ENCODE results near the gene GTF2IRD1. TPM values are rescaled to one million over a fixed set of nuclear protein-coding genes. Genes with fewer than 3 reads are reported as not detected.
"Not testable (repeated sequence)": the region's sequence is repeated elsewhere in the genome, so short reads cannot be mapped to it uniquely, and the experiment has no call there.

Gene GTF2IRD1
- total RNA-seq, 2 experiments from 2014 or later, result 0.20 to 0.66 TPM

- CTCF ChIA-PET, result no interaction called here
- Mint-ChIP-seq H3K4me3 (no peak overlapping the region), H3K4me1 (no peaks in the 10 kb centered on the region), H3K27me3 (no peaks in the 10 kb centered on the region), H3K9me3 (ENCODE audit: low read depth) (no peaks in the 10 kb centered on the region), H3K27ac (no peak overlapping the region), H3K36me3 (no peaks in the 10 kb centered on the region)
- no peak for ATAC-seq
- DNase-seq, result no peak
Measured at GRCh38 chr7:74525140-74525539, 71.4 kb downstream of the GTF2IRD1 start.

- DNase-seq (no peak), ATAC-seq (no peak)
- H3K9me3 Mint-ChIP-seq (ENCODE audit: low read depth), result no peaks in the 10 kb centered on the region
- no peaks in the 10 kb centered on the region for H3K4me1 Mint-ChIP-seq
- H3K27me3 Mint-ChIP-seq, result no peaks in the 10 kb centered on the region
- no peak overlapping the region for H3K27ac Mint-ChIP-seq
- no peak overlapping the region for H3K4me3 Mint-ChIP-seq
- H3K36me3 Mint-ChIP-seq, result no peaks in the 10 kb centered on the region
- CTCF ChIA-PET, result no interaction called here
Measured at GRCh38 chr7:74525881-74526280, 72.2 kb downstream of the GTF2IRD1 start.

GRCh38 chr7:74526780-74527179 is 73.1 kb downstream of the GTF2IRD1 start:
- no peak overlapping the region for H3K4me3 Mint-ChIP-seq
- H3K4me1 Mint-ChIP-seq, result no peaks in the 10 kb centered on the region
- CTCF ChIA-PET, result no interaction called here
- DNase-seq, result no peak
- no peaks in the 10 kb centered on the region for H3K27me3 Mint-ChIP-seq
- H3K9me3 Mint-ChIP-seq (ENCODE audit: low read depth), result no peaks in the 10 kb centered on the region
- no peak overlapping the region for H3K27ac Mint-ChIP-seq
- no peaks in the 10 kb centered on the region for H3K36me3 Mint-ChIP-seq
- ATAC-seq, result no peak

- CTCF ChIA-PET, result no interaction called here
- no peak overlapping the region for H3K4me3 Mint-ChIP-seq
- no peak for DNase-seq
- H3K27ac Mint-ChIP-seq, result no peak overlapping the region
- ATAC-seq, result no peak
- H3K4me1 Mint-ChIP-seq, result no peaks in the 10 kb centered on the region
- no peaks in the 10 kb centered on the region for H3K36me3 Mint-ChIP-seq
- no peaks in the 10 kb centered on the region for H3K27me3 Mint-ChIP-seq
- H3K9me3 Mint-ChIP-seq (ENCODE audit: low read depth), result no peaks in the 10 kb centered on the region
Measured at GRCh38 chr7:74527842-74528241, 74.1 kb downstream of the GTF2IRD1 start.

GRCh38 chr7:74528773-74529172 is 75.1 kb downstream of the GTF2IRD1 start:
- H3K27me3 Mint-ChIP-seq; DNase-seq; CTCF ChIA-PET; H3K9me3 Mint-ChIP-seq (ENCODE audit: low read depth); H3K4me1 Mint-ChIP-seq; H3K36me3 Mint-ChIP-seq; H3K27ac Mint-ChIP-seq; H3K4me3 Mint-ChIP-seq; ATAC-seq: not testable (repeated sequence)

GRCh38 chr7:74535951-74536356 is 82.2 kb downstream of the GTF2IRD1 start:
- no peak overlapping the region for H3K4me3 Mint-ChIP-seq
- no peak for DNase-seq
- no peak overlapping the region for H3K27ac Mint-ChIP-seq
- H3K9me3 Mint-ChIP-seq (ENCODE audit: low read depth), result no peaks in the 10 kb centered on the region
- ATAC-seq, result no peak
- no peaks in the 10 kb centered on the region for H3K4me1 Mint-ChIP-seq
- no peaks in the 10 kb centered on the region for H3K27me3 Mint-ChIP-seq
- CTCF ChIA-PET, result no interaction called here
- no peaks in the 10 kb centered on the region for H3K36me3 Mint-ChIP-seq

GRCh38 chr7:74541937-74542336 is 88.2 kb downstream of the GTF2IRD1 start:
- H3K27me3 Mint-ChIP-seq; DNase-seq; H3K9me3 Mint-ChIP-seq (ENCODE audit: low read depth); H3K4me1 Mint-ChIP-seq; ATAC-seq; H3K4me3 Mint-ChIP-seq; H3K36me3 Mint-ChIP-seq; H3K27ac Mint-ChIP-seq: not testable (repeated sequence)
- CTCF ChIA-PET, result interaction anchor here (0.6 to 0.9 kb wide), 2 partner anchors 25 to 26 kb away, joined by 3 read pairs; no protein-coding TSS in a partner anchor

GRCh38 chr7:74542558-74543117 is 88.9 kb downstream of the GTF2IRD1 start:
- Mint-ChIP-seq H3K4me1 (no peaks in the 10 kb centered on the region), H3K27ac (no peak overlapping the region), H3K27me3 (no peaks in the 10 kb centered on the region), H3K4me3 (no peak overlapping the region), H3K36me3 (no peaks in the 10 kb centered on the region), H3K9me3 (ENCODE audit: low read depth) (peaks cover 5% of the 10 kb centered on the region)
- CTCF ChIA-PET, result interaction anchor here (0.9 kb wide), 1 partner anchor 24 kb away, joined by 3 read pairs; no protein-coding TSS in a partner anchor
- DNase-seq (no peak), ATAC-seq (no peak)

GRCh38 chr7:74544706-74545469 is 91.2 kb downstream of the GTF2IRD1 start:
- CTCF ChIA-PET, result no interaction called here
- ATAC-seq, result no peak
- Mint-ChIP-seq H3K27ac (no peak overlapping the region), H3K36me3 (no peaks in the 10 kb centered on the region), H3K4me3 (no peak overlapping the region), H3K4me1 (no peaks in the 10 kb centered on the region), H3K9me3 (ENCODE audit: low read depth) (peaks cover 5% of the 10 kb centered on the region), H3K27me3 (no peaks in the 10 kb centered on the region)
- no peak for DNase-seq

- no peak overlapping the region for H3K4me3 Mint-ChIP-seq
- no peak overlapping the region for H3K27ac Mint-ChIP-seq
- no peaks in the 10 kb centered on the region for H3K27me3 Mint-ChIP-seq
- no peaks in the 10 kb centered on the region for H3K4me1 Mint-ChIP-seq
- H3K36me3 Mint-ChIP-seq, result no peaks in the 10 kb centered on the region
- no peak for ATAC-seq
- no peak for DNase-seq
- CTCF ChIA-PET, result no interaction called here
- peaks cover 5% of the 10 kb centered on the region for H3K9me3 Mint-ChIP-seq (ENCODE audit: low read depth)
Measured at GRCh38 chr7:74545921-74546320, 92.2 kb downstream of the GTF2IRD1 start.

GRCh38 chr7:74553596-74554012 is 99.9 kb downstream of the GTF2IRD1 start:
- H3K4me3 Mint-ChIP-seq; H3K4me1 Mint-ChIP-seq; DNase-seq; H3K36me3 Mint-ChIP-seq; H3K27me3 Mint-ChIP-seq; H3K27ac Mint-ChIP-seq; CTCF ChIA-PET; H3K9me3 Mint-ChIP-seq (ENCODE audit: low read depth); ATAC-seq: not testable (repeated sequence)

- DNase-seq (no peak), ATAC-seq (no peak)
- H3K9me3 Mint-ChIP-seq (ENCODE audit: low read depth), result no peaks in the 10 kb centered on the region
- CTCF ChIA-PET, result no interaction called here
- H3K4me3 Mint-ChIP-seq, result no peak overlapping the region
- no peaks in the 10 kb centered on the region for H3K4me1 Mint-ChIP-seq
- no peaks in the 10 kb centered on the region for H3K36me3 Mint-ChIP-seq
- no peak overlapping the region for H3K27ac Mint-ChIP-seq
- no peaks in the 10 kb centered on the region for H3K27me3 Mint-ChIP-seq
Measured at GRCh38 chr7:74554178-74554577, 100.5 kb downstream of the GTF2IRD1 start.

- no peak overlapping the region for H3K4me3 Mint-ChIP-seq
- H3K27me3 Mint-ChIP-seq, result no peaks in the 10 kb centered on the region
- CTCF ChIA-PET, result interaction anchor here (0.8 kb wide), 1 partner anchor 41 kb away, joined by 3 read pairs; no protein-coding TSS in a partner anchor
- H3K4me1 Mint-ChIP-seq, result no peaks in the 10 kb centered on the region
- no peak overlapping the region for H3K27ac Mint-ChIP-seq
- no peaks in the 10 kb centered on the region for H3K9me3 Mint-ChIP-seq (ENCODE audit: low read depth)
- H3K36me3 Mint-ChIP-seq, result no peaks in the 10 kb centered on the region
- no peak for ATAC-seq
- no peak for DNase-seq
Measured at GRCh38 chr7:74560086-74560719, 106.5 kb downstream of the GTF2IRD1 start.

All from activated CD8-positive, alpha-beta memory T cell treated with anti-CD3 and anti-CD28 coated beads, Interleukin-2, amount 10 ng/mL, durations not matched to agents 7 days and 5 days (primary cell).